Measurements from ENCODE around the gene USO1. TPM values are rescaled to one million over a fixed set of nuclear protein-coding genes. Genes with fewer than 3 reads are reported as not detected.

Gene USO1
- polyA plus RNA-seq (2011; rRNA removed) (41.3 and 90.3 TPM in 2 replicates), polyA minus RNA-seq (2011; rRNA and poly(A)+ RNA removed) (27.6 and 32.5 TPM in 2 replicates)

- TF ChIP-seq CTCF (IDR thresholded peaks at IDR 0.05; ENCODE audit: insufficient read depth, low read depth, low read length) = peak; percentile 79
- DNase-seq (ENCODE audit: low read depth) = peak; percentile 92
- H3K4me3 ChIP-seq (ENCODE audit: low read depth, low read length) = peak within 1 kb of the TSS; percentile 91
- no peaks in the 10 kb centered on the region for H3K36me3 ChIP-seq (ENCODE audit: control insufficient read depth, insufficient read depth, low read length)
- ChIA-PET POLR2A (interaction anchor here (0.5 to 2.2 kb wide), 5 partner anchors 9 to 261 kb away, joined by 3 to 11 read pairs (median 3); partner anchors contain the start of genes RCHY1 and THAP6), CTCF (interaction anchor here (0.6 to 2.9 kb wide), 25 partner anchors 9 to 160 kb away, joined by 3 to 25 read pairs (median 5); partner anchors contain the start of gene G3BP2)
- no peaks in the 10 kb centered on the region for H3K27me3 ChIP-seq (ENCODE audit: control insufficient read depth, insufficient read depth, low read length)
Measured at GRCh38 chr4:75724066-75724866, at the start of gene USO1. TSS of gene USO1 (plus strand) at chr4:75724577. CDS start at chr4:75724820, 243 bp downstream.

- no peaks in the 10 kb centered on the region for H3K27me3 ChIP-seq (ENCODE audit: control insufficient read depth, insufficient read depth, low read length)
- H3K4me3 ChIP-seq (ENCODE audit: low read depth, low read length) = no peak overlapping the region
- no peak for TF ChIP-seq CTCF (IDR thresholded peaks at IDR 0.05; ENCODE audit: insufficient read depth, low read depth, low read length)
- CTCF ChIA-PET = interaction anchor here (2.7 kb wide), 1 partner anchor 49 kb away, joined by 9 read pairs; the partner anchor contains the start of gene USO1
- no peaks in the 10 kb centered on the region for H3K36me3 ChIP-seq (ENCODE audit: control insufficient read depth, insufficient read depth, low read length)
- DNase-seq (ENCODE audit: low read depth) = no peak
- POLR2A ChIA-PET = no interaction called here
Measured at GRCh38 chr4:75675004-75675531, 49.3 kb upstream of the USO1 start.

- CTCF ChIA-PET = no interaction called here
- TF ChIP-seq CTCF (IDR thresholded peaks at IDR 0.05; ENCODE audit: insufficient read depth, low read depth, low read length) = no peak
- POLR2A ChIA-PET = no interaction called here
- Histone ChIP-seq H3K27me3 (ENCODE audit: control insufficient read depth, insufficient read depth, low read length) (no peaks in the 10 kb centered on the region), H3K36me3 (ENCODE audit: control insufficient read depth, insufficient read depth, low read length) (no peaks in the 10 kb centered on the region), H3K4me3 (ENCODE audit: low read depth, low read length) (no peak overlapping the region)
- no peak for DNase-seq (ENCODE audit: low read depth)
Measured at GRCh38 chr4:75678473-75678872, 45.9 kb upstream of the USO1 start.

- Histone ChIP-seq H3K36me3 (ENCODE audit: control insufficient read depth, insufficient read depth, low read length) (no peaks in the 10 kb centered on the region), H3K4me3 (ENCODE audit: low read depth, low read length) (no peak overlapping the region), H3K27me3 (ENCODE audit: control insufficient read depth, insufficient read depth, low read length) (no peaks in the 10 kb centered on the region)
- ChIA-PET POLR2A (no interaction called here), CTCF (no interaction called here)
- no peak for DNase-seq (ENCODE audit: low read depth)
- no peak for TF ChIP-seq CTCF (IDR thresholded peaks at IDR 0.05; ENCODE audit: insufficient read depth, low read depth, low read length)
Measured at GRCh38 chr4:75678965-75679364, 45.4 kb upstream of the USO1 start.

- ChIA-PET CTCF (no interaction called here), POLR2A (no interaction called here)
- TF ChIP-seq CTCF (IDR thresholded peaks at IDR 0.05; ENCODE audit: insufficient read depth, low read depth, low read length) = no peak
- Histone ChIP-seq H3K4me3 (ENCODE audit: low read depth, low read length) (no peak overlapping the region), H3K36me3 (ENCODE audit: control insufficient read depth, insufficient read depth, low read length) (no peaks in the 10 kb centered on the region), H3K27me3 (ENCODE audit: control insufficient read depth, insufficient read depth, low read length) (no peaks in the 10 kb centered on the region)
- DNase-seq (ENCODE audit: low read depth) = no peak
Measured at GRCh38 chr4:75679876-75680575, 44.4 kb upstream of the USO1 start.

Data from BJ (cell line).